Liver (tissue), 3 donors: ENCODE results near the gene PIGM.

Experiments used
- EGR1 ChIP-seq, 2 donors: IDR thresholded peaks; 2 replicates each; pipeline ENCODE4 v1.6.1; 2016 to 2018; ENCODE audit warnings: antibody characterized with exemption in 2 of 2, low read depth in 2 of 2
- FOXA1 ChIP-seq: IDR thresholded peaks from 2 replicates; pipeline ENCODE4 v1.6.1; 2016; ENCODE audit warnings: antibody characterized with exemption
- GABPA ChIP-seq, 2 donors: IDR thresholded peaks in 1 of 2; conservative IDR thresholded peaks in 1 of 2; 2 replicates each; pipeline ENCODE4 v1.6.1; 2016; ENCODE audit warnings: antibody characterized with exemption in 2 of 2, mild to moderate bottlenecking in 1 of 2, moderate library complexity in 1 of 2
- HNF4A ChIP-seq, 2 donors: conservative IDR thresholded peaks; 2 replicates each; pipeline ENCODE4 v1.6.1; 2016; ENCODE audit warnings: antibody characterized with exemption in 2 of 2, mild to moderate bottlenecking in 2 of 2
- HNF4G ChIP-seq: IDR thresholded peaks from 2 replicates; pipeline ENCODE4 v1.6.1; 2016; ENCODE audit warnings: antibody characterized with exemption
- JUND ChIP-seq, 2 donors: IDR thresholded peaks; 2 replicates each; pipeline ENCODE4 v1.6.1; 2016; ENCODE audit warnings: antibody characterized with exemption in 2 of 2
- REST ChIP-seq: IDR thresholded peaks from 2 replicates; pipeline ENCODE4 v1.6.1; 2016; ENCODE audit warnings: antibody characterized with exemption, mild to moderate bottlenecking
- RXRA ChIP-seq, 2 donors: IDR thresholded peaks; 2 replicates each; pipeline ENCODE4 v1.6.1; 2017 to 2018; ENCODE audit warnings: antibody characterized with exemption in 2 of 2, mild to moderate bottlenecking in 1 of 2
- TAF1 ChIP-seq: conservative IDR thresholded peaks from 2 replicates; pipeline ENCODE4 v1.6.1; 2016; ENCODE audit warnings: antibody characterized with exemption, mild to moderate bottlenecking
- YY1 ChIP-seq: IDR thresholded peaks from 2 replicates; pipeline ENCODE4 v1.6.1; 2016; ENCODE audit warnings: antibody characterized with exemption, mild to moderate bottlenecking
- ZBTB33 ChIP-seq: IDR thresholded peaks from 2 replicates; pipeline ENCODE4 v1.6.1; 2016; ENCODE audit warnings: antibody characterized with exemption
- TF ChIP-seq, protein P1 (sequence below): fragments of 150-350 bp; IDR thresholded peaks from 2 replicates; pipeline ENCODE4 v1.5.1; 2017; ENCODE audit warnings: improper control_type of control experiment, low read depth, low read length; ENCODE audit not compliant: missing input control
- TF ChIP-seq, protein P2 (sequence below): IDR thresholded peaks from 2 replicates; pipeline ENCODE4 v1.6.1; 2016; ENCODE audit warnings: antibody characterized with exemption
- TF ChIP-seq, protein P3 (sequence below): IDR thresholded peaks from 2 replicates; pipeline ENCODE4 v1.6.1; 2016; ENCODE audit warnings: antibody characterized with exemption
- donor health status: healthy.
- donor health status: healthy.

DNA sequence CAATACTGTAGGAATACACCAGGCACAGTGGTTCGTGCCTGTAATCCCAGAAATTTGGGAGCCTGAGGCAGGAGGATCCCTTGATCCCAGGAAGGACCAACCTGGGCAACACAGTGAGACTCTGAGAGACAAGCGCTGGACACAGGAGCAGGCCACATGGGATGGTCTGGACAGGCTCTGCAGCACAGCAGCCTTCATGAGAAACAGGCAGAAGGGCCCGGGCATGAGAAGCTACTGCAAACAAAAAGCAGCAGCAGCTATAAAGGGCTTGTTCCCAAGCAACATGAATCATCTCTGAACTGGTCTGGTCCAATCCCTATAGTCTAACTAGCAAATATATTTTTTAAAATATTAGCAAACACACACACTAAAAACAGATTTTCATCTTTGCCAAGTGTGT is 42.2 kb downstream of the PIGM start:
- TF ChIP-seq, protein P1, sequence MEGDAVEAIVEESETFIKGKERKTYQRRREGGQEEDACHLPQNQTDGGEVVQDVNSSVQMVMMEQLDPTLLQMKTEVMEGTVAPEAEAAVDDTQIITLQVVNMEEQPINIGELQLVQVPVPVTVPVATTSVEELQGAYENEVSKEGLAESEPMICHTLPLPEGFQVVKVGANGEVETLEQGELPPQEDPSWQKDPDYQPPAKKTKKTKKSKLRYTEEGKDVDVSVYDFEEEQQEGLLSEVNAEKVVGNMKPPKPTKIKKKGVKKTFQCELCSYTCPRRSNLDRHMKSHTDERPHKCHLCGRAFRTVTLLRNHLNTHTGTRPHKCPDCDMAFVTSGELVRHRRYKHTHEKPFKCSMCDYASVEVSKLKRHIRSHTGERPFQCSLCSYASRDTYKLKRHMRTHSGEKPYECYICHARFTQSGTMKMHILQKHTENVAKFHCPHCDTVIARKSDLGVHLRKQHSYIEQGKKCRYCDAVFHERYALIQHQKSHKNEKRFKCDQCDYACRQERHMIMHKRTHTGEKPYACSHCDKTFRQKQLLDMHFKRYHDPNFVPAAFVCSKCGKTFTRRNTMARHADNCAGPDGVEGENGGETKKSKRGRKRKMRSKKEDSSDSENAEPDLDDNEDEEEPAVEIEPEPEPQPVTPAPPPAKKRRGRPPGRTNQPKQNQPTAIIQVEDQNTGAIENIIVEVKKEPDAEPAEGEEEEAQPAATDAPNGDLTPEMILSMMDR = no peak
- no peak for TF ChIP-seq REST
- TF ChIP-seq, protein P2, sequence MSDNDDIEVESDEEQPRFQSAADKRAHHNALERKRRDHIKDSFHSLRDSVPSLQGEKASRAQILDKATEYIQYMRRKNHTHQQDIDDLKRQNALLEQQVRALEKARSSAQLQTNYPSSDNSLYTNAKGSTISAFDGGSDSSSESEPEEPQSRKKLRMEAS = no peak
- TF ChIP-seq JUND (IDR thresholded peaks at IDR 0.05) = no peak
- no peak for TF ChIP-seq GABPA (IDR thresholded peaks at IDR 0.05 in 1 of 2, conservative IDR thresholded peaks at IDR 0.05 in 1 of 2)
- TF ChIP-seq FOXA1 = no peak
- TF ChIP-seq TAF1 = no peak
- no peak for TF ChIP-seq EGR1 (IDR thresholded peaks at IDR 0.05; ENCODE audit: low read depth in 2 of 2)
- TF ChIP-seq, protein P3, sequence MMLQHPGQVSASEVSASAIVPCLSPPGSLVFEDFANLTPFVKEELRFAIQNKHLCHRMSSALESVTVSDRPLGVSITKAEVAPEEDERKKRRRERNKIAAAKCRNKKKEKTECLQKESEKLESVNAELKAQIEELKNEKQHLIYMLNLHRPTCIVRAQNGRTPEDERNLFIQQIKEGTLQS = no peak
- TF ChIP-seq HNF4A (conservative IDR thresholded peaks at IDR 0.05) = no peak
- TF ChIP-seq RXRA (IDR thresholded peaks at IDR 0.05) = no peak
- TF ChIP-seq YY1 = no peak
- no peak for TF ChIP-seq ZBTB33
- TF ChIP-seq HNF4G = no peak
